ENCODE results near the gene PRDX2.

The PRDX2 gene

GRCh38 chr19:12779162-12779993 is 22.2 kb downstream of the PRDX2 start:
- DNase-seq: no peak

GRCh38 chr19:12778905-12779161 is 22.8 kb downstream of the PRDX2 start:
- DNase-seq: no peak

GRCh38 chr19:12778017-12778904 is 23.3 kb downstream of the PRDX2 start:
- peak; percentile 53 to 70 for DNase-seq

- peak; percentile 82 to 85 for DNase-seq
These were observed 24.2 kb downstream of the PRDX2 start for GRCh38 chr19:12777217-12778016.

- peak; percentile 70 to 73 for DNase-seq
These were observed 26.7 kb downstream of the PRDX2 start, which contains the start of gene HOOK2 for GRCh38 chr19:12774588-12775555. Gene HOOK2, minus strand, starts transcription at chr19:12775552. Its CDS starts 103 bp downstream, at chr19:12775449.

GRCh38 chr19:12773571-12773970 is 28.0 kb downstream of the PRDX2 start:
- DNase-seq: no peak

- no peak for DNase-seq
These were observed 29.3 kb downstream of the PRDX2 start for GRCh38 chr19:12772323-12772722.

GRCh38 chr19:12770922-12771321 is 30.7 kb downstream of the PRDX2 start:
- DNase-seq: no peak

- peak; percentile 76 to 79 for DNase-seq
These were observed 31.9 kb downstream of the PRDX2 start for GRCh38 chr19:12769689-12770088.

- DNase-seq: no peak
These were observed 33.9 kb downstream of the PRDX2 start for GRCh38 chr19:12767666-12768065.

GRCh38 chr19:12767150-12767549 is 34.5 kb downstream of the PRDX2 start:
- no peak for DNase-seq

GRCh38 chr19:12766051-12766521 is 35.5 kb downstream of the PRDX2 start:
- DNase-seq: peak; percentile 84

GRCh38 chr19:12764698-12765097 is 36.9 kb downstream of the PRDX2 start:
- no peak for DNase-seq

GRCh38 chr19:12763100-12763499 is 38.5 kb downstream of the PRDX2 start:
- DNase-seq: no peak

- DNase-seq: no peak
These were observed 41.9 kb downstream of the PRDX2 start for GRCh38 chr19:12759686-12760085.

- DNase-seq: peak; percentile 69
These were observed 43.9 kb downstream of the PRDX2 start for GRCh38 chr19:12757544-12758274.

- DNase-seq: no peak
These were observed 45.3 kb downstream of the PRDX2 start for GRCh38 chr19:12756150-12756883.

GRCh38 chr19:12754465-12755196 is 47.0 kb downstream of the PRDX2 start:
- no peak for DNase-seq

GRCh38 chr19:12752056-12752781 is 49.4 kb downstream of the PRDX2 start:
- no peak for DNase-seq
